VCaP (cell line): Measurements from ENCODE around the gene LRRC9.
A peak's percentile ranks its signal among the peaks of the same experiment; 100 is the strongest.
"Not testable (repeated sequence)": the region's sequence is repeated elsewhere in the genome, so short reads cannot be mapped to it uniquely, and the experiment has no call there.

Experiments
- H3K27ac ChIP-seq: fragments of 450-650 bp; 2 replicates; pipeline ENCODE4 v1.5.1; 2017
- CTCF ChIP-seq: fragments of 450-650 bp; conservative IDR thresholded peaks from 2 replicates; pipeline ENCODE4 v1.5.1; 2017; ENCODE audit warnings: mild to moderate bottlenecking, moderate library complexity

LRRC9 gene

GRCh38 chr14:59926534-59926933 lies 6.6 kb downstream of the LRRC9 start:
- TF ChIP-seq CTCF: no peak
- H3K27ac ChIP-seq: no peak overlapping the region

GRCh38 chr14:59931237-59931636 lies 11.3 kb downstream of the LRRC9 start:
- no peak for TF ChIP-seq CTCF
- H3K27ac ChIP-seq: peak overlapping the region; percentile 99

GRCh38 chr14:59936145-59936544 lies 16.2 kb downstream of the LRRC9 start:
- no peak for TF ChIP-seq CTCF
- H3K27ac ChIP-seq: peak overlapping the region; percentile 99

GRCh38 chr14:59939828-59940227 lies 19.9 kb downstream of the LRRC9 start:
- peak overlapping the region; percentile 99 for H3K27ac ChIP-seq
- no peak for TF ChIP-seq CTCF

GRCh38 chr14:59942296-59942862 lies 22.4 kb downstream of the LRRC9 start:
- peak overlapping the region; percentile 46; the same call in 1 of the 2 replicates for H3K27ac ChIP-seq

- peak overlapping the region; percentile 46 for H3K27ac ChIP-seq
- peak; percentile 66 for TF ChIP-seq CTCF
Measured at GRCh38 chr14:59944909-59945308, 25.0 kb downstream of the LRRC9 start.

- not testable (repeated sequence) for H3K27ac ChIP-seq
Measured at GRCh38 chr14:59952141-59952540, 32.2 kb downstream of the LRRC9 start.

GRCh38 chr14:59957890-59958289 lies 37.9 kb downstream of the LRRC9 start:
- H3K27ac ChIP-seq: not testable (repeated sequence)

- peak overlapping the region; percentile 96 for H3K27ac ChIP-seq
- no peak for TF ChIP-seq CTCF
Measured at GRCh38 chr14:59959668-59960067, 39.7 kb downstream of the LRRC9 start.
